Measurements from ENCODE around the gene ASB5. TPM values are rescaled to one million over a fixed set of nuclear protein-coding genes. Genes with fewer than 3 reads are reported as not detected.

Gene ASB5
- not detected in 2 replicates for total RNA-seq (2022)
- Bru-seq, nascent RNA, result percentile 6 among the genes with signal in this experiment
- percentile 33 among the genes with signal in this experiment for BruChase-seq, experiment 1, labeled RNA remaining after a 6-hour chase
- BruChase-seq, experiment 2, labeled RNA remaining after a 2-hour chase, result percentile 12 among the genes with signal in this experiment
- long read RNA-seq, result 0 reads

- ChIA-PET CTCF (no interaction called here), POLR2A (interaction anchor here (0.7 kb wide), 1 partner anchor 19 kb away, joined by 3 read pairs; no protein-coding TSS in a partner anchor)
- intact Hi-C loops (cut with micrococcal nuclease), result no loop called here
- Mint-ChIP-seq H3K9me3 (ENCODE audit: unreplicated experiment) (no peaks in the 10 kb centered on the region), H3K4me1 (ENCODE audit: insufficient read depth, unreplicated experiment) (peaks cover 9% of the 10 kb centered on the region), H3K4me3 (ENCODE audit: unreplicated experiment) (no peak within 1 kb of the TSS), H3K27ac (ENCODE audit: low read depth, unreplicated experiment) (no peak within 1 kb of the TSS), H3K36me3 (ENCODE audit: insufficient read depth, unreplicated experiment) (no peaks in the 10 kb centered on the region), H3K27me3 (ENCODE audit: insufficient read depth, unreplicated experiment) (no peaks in the 10 kb centered on the region)
- TF ChIP-seq CTCF (IDR thresholded peaks at IDR 0.05; ENCODE audit: unreplicated experiment), result no peak
- no peak for DNase-seq (ENCODE audit: unreplicated experiment)
- no TSS peak for BruUV-seq (replicated peaks)
These were observed at the start of gene ASB5 for GRCh38 chr4:176268963-176269362. Gene ASB5 (minus strand): TSS chr4:176269222. CDS start chr4:176269108, 114 bp downstream.

- Mint-ChIP-seq H3K27ac (ENCODE audit: low read depth, unreplicated experiment) (no peak overlapping the region), H3K27me3 (ENCODE audit: insufficient read depth, unreplicated experiment) (no peaks in the 10 kb centered on the region), H3K4me3 (ENCODE audit: unreplicated experiment) (no peak overlapping the region), H3K9me3 (ENCODE audit: unreplicated experiment) (no peaks in the 10 kb centered on the region), H3K36me3 (ENCODE audit: insufficient read depth, unreplicated experiment) (no peaks in the 10 kb centered on the region), H3K4me1 (ENCODE audit: insufficient read depth, unreplicated experiment) (no peaks in the 10 kb centered on the region)
- intact Hi-C loops (cut with micrococcal nuclease), result no loop called here
- DNase-seq (ENCODE audit: unreplicated experiment), result no peak
- no peak for TF ChIP-seq CTCF (IDR thresholded peaks at IDR 0.05; ENCODE audit: unreplicated experiment)
- ChIA-PET CTCF (interaction anchor here (0.6 to 1.2 kb wide), 5 partner anchors 8 to 528 kb away, joined by 3 read pairs; no protein-coding TSS in a partner anchor), POLR2A (interaction anchor here (1.0 kb wide), 1 partner anchor 12 kb away, joined by 5 read pairs; no protein-coding TSS in a partner anchor)
- BruUV-seq (replicated peaks), result no TSS peak
These were observed 44.7 kb upstream of the ASB5 start for GRCh38 chr4:176313596-176314336.

GRCh38 chr4:176309772-176310171 lies 40.8 kb upstream of the ASB5 start:
- H3K27me3 Mint-ChIP-seq (ENCODE audit: insufficient read depth, unreplicated experiment), result no peaks in the 10 kb centered on the region
- TF ChIP-seq CTCF (IDR thresholded peaks at IDR 0.05; ENCODE audit: unreplicated experiment), result no peak
- no peak overlapping the region for H3K4me3 Mint-ChIP-seq (ENCODE audit: unreplicated experiment)
- no peaks in the 10 kb centered on the region for H3K4me1 Mint-ChIP-seq (ENCODE audit: insufficient read depth, unreplicated experiment)
- DNase-seq (ENCODE audit: unreplicated experiment), result no peak
- intact Hi-C loops (cut with micrococcal nuclease), result no loop called here
- H3K27ac Mint-ChIP-seq (ENCODE audit: low read depth, unreplicated experiment), result no peak overlapping the region
- H3K9me3 Mint-ChIP-seq (ENCODE audit: unreplicated experiment), result no peaks in the 10 kb centered on the region
- H3K36me3 Mint-ChIP-seq (ENCODE audit: insufficient read depth, unreplicated experiment), result no peaks in the 10 kb centered on the region
- ChIA-PET CTCF (interaction anchor here (1.1 kb wide), 1 partner anchor 32 kb away, joined by 4 read pairs; no protein-coding TSS in a partner anchor), POLR2A (no interaction called here)
- no TSS peak for BruUV-seq (replicated peaks)

- DNase-seq (ENCODE audit: unreplicated experiment), result no peak
- no peaks in the 10 kb centered on the region for H3K27me3 Mint-ChIP-seq (ENCODE audit: insufficient read depth, unreplicated experiment)
- no TSS peak for BruUV-seq (replicated peaks)
- H3K4me3 Mint-ChIP-seq (ENCODE audit: unreplicated experiment), result no peak overlapping the region
- CTCF ChIA-PET, result interaction anchor here (1.1 kb wide), 1 partner anchor 32 kb away, joined by 4 read pairs; no protein-coding TSS in a partner anchor
- H3K27ac Mint-ChIP-seq (ENCODE audit: low read depth, unreplicated experiment), result no peak overlapping the region
- TF ChIP-seq CTCF (IDR thresholded peaks at IDR 0.05; ENCODE audit: unreplicated experiment), result no peak
- H3K4me1 Mint-ChIP-seq (ENCODE audit: insufficient read depth, unreplicated experiment), result no peaks in the 10 kb centered on the region
- intact Hi-C loops (cut with micrococcal nuclease), result no loop called here
- POLR2A ChIA-PET, result no interaction called here
- no peaks in the 10 kb centered on the region for H3K9me3 Mint-ChIP-seq (ENCODE audit: unreplicated experiment)
- H3K36me3 Mint-ChIP-seq (ENCODE audit: insufficient read depth, unreplicated experiment), result no peaks in the 10 kb centered on the region
These were observed 40.0 kb upstream of the ASB5 start for GRCh38 chr4:176309046-176309445.
